GM19463 (cell line): Measurements from ENCODE around the gene BORCS5.
"Not testable (repeated sequence)": the region's sequence is repeated elsewhere in the genome, so short reads cannot be mapped to it uniquely, and the experiment has no call there.

Experiments used
- ATAC-seq: cut with Tn5 transposase; IDR thresholded peaks from one replicate; pipeline ENCODE4 v1.9.1; 2021; ENCODE audit warnings: mild to moderate bottlenecking, moderate library complexity; ENCODE audit not compliant: unreplicated experiment

BORCS5 gene

GRCh38 chr12:12356896-12357718, at the start of gene BORCS5:
TSS of gene BORCS5 (plus strand) at chr12:12357078. CDS start at chr12:12357452, 374 bp downstream.
- peak; percentile 83 for ATAC-seq

- not testable (repeated sequence) for ATAC-seq
These were observed 46.2 kb upstream of the BORCS5 start for GRCh38 chr12:12310695-12311094.

GRCh38 chr12:12315838-12316237, 41.0 kb upstream of the BORCS5 start:
- no peak for ATAC-seq

- no peak for ATAC-seq
These were observed 37.3 kb upstream of the BORCS5 start for GRCh38 chr12:12319451-12320183.

- ATAC-seq, result no peak
These were observed 33.8 kb upstream of the BORCS5 start for GRCh38 chr12:12323118-12323517.

GRCh38 chr12:12323591-12323990, 33.3 kb upstream of the BORCS5 start:
- no peak for ATAC-seq

GRCh38 chr12:12326262-12326661, 30.6 kb upstream of the BORCS5 start:
- ATAC-seq, result no peak

GRCh38 chr12:12327802-12328201, 29.1 kb upstream of the BORCS5 start:
- ATAC-seq, result no peak

GRCh38 chr12:12331244-12331771, 25.6 kb upstream of the BORCS5 start:
- ATAC-seq, result no peak

GRCh38 chr12:12331896-12332295, 25.0 kb upstream of the BORCS5 start:
- ATAC-seq, result no peak

GRCh38 chr12:12333407-12334366, 23.2 kb upstream of the BORCS5 start:
- no peak for ATAC-seq

GRCh38 chr12:12334367-12335040, 22.4 kb upstream of the BORCS5 start:
- no peak for ATAC-seq

- ATAC-seq, result no peak
These were observed 20.8 kb upstream of the BORCS5 start for GRCh38 chr12:12336049-12336411.

- no peak for ATAC-seq
These were observed 20.4 kb upstream of the BORCS5 start for GRCh38 chr12:12336511-12336910.

- no peak for ATAC-seq
These were observed 18.2 kb upstream of the BORCS5 start for GRCh38 chr12:12338527-12339168.

- ATAC-seq, result no peak
These were observed 6.9 kb upstream of the BORCS5 start, which contains the start of gene MANSC1 for GRCh38 chr12:12349711-12350665. TSS of gene MANSC1 (minus strand) at chr12:12350242. CDS start at chr12:12343314, 6,928 bp downstream.

GRCh38 chr12:12350868-12351463, 5.9 kb upstream of the BORCS5 start:
- ATAC-seq, result no peak
